Measurements from ENCODE around the gene CLDN6. TPM values are rescaled to one million over a fixed set of nuclear protein-coding genes. Genes with fewer than 3 reads are reported as not detected.

The CLDN6 gene
- total and polyA plus RNA-seq, 9 of the 15 experiments (the other 6 are each of a cell fraction or from before 2014, with no cell fraction given), result 0.22 to 0.75 (median 0.38) TPM; not detected in 3

GRCh38 chr16:2981177-2981898, 36.6 kb downstream of the CLDN6 start (continued):
- TF ChIP-seq RNF2 (IDR thresholded peaks at IDR 0.05) (no peak), ZNF146 (CRISPR knock-in tag; IDR thresholded peaks at IDR 0.05; ENCODE audit: unreplicated experiment) (no peak), ZNF639 (CRISPR knock-in tag; conservative IDR thresholded peaks at IDR 0.05 in 1 of 2, IDR thresholded peaks at IDR 0.05 in 1 of 2) (peak in 1 of 2 experiments; percentile 61; a peak in 1 of 4 replicates), GATA2 (CRISPR knock-in tag; IDR thresholded peaks at IDR 0.05) (peak; percentile 19; the same call in 1 of the 2 replicates), MAFK (IDR thresholded peaks at IDR 0.05; ENCODE audit: low read length) (no peak), ATF4 (CRISPR knock-in tag; IDR thresholded peaks at IDR 0.05) (no peak), PATZ1 (CRISPR knock-in tag; IDR thresholded peaks at IDR 0.05; ENCODE audit: borderline replicate concordance) (no peak), PTRF (tag; IDR thresholded peaks at IDR 0.05) (no peak), ZNF445 (CRISPR knock-in tag; IDR thresholded peaks at IDR 0.05; ENCODE audit: low read depth) (no peak), GATAD2A (IDR thresholded peaks at IDR 0.05) (no peak), KAT7 (CRISPR knock-in tag; IDR thresholded peaks at IDR 0.05; ENCODE audit: borderline replicate concordance) (no peak), TFAM (CRISPR knock-in tag; conservative IDR thresholded peaks at IDR 0.05) (no peak), POLR3G (IDR thresholded peaks at IDR 0.05; ENCODE audit: extremely low read depth, insufficient read length, insufficient replicate concordance) (no peak), RUNX1 (IDR thresholded peaks at IDR 0.05; ENCODE audit: low read depth) (no peak), ZNF644 (tag; IDR thresholded peaks at IDR 0.05; ENCODE audit: low read depth) (no peak), ZNF778 (CRISPR knock-in tag; IDR thresholded peaks at IDR 0.05) (no peak), L3MBTL2 (IDR thresholded peaks at IDR 0.05) (peak; percentile 51; the same call in 1 of the 2 replicates), PRDM10 (IDR thresholded peaks at IDR 0.05; ENCODE audit: partially characterized antibody) (peak; percentile 34), SNAPC5 (CRISPR knock-in tag; IDR thresholded peaks at IDR 0.05) (no peak), RFX7 (CRISPR knock-in tag; IDR thresholded peaks at IDR 0.05) (no peak)

Measured in K562 (cell line).